HL-60 (cell line): ENCODE measurements around the gene SHOC1.
"Not testable (repeated sequence)": the region's sequence is repeated elsewhere in the genome, so short reads cannot be mapped to it uniquely, and the experiment has no call there.

Source experiments
- DNase-seq, 2 experiments: peaks; one replicate each; pipeline ENCODE4 v3.0.0-alpha.2; 2010 to 2020; ENCODE audit warnings: low read depth in 1 of 2, low spot score in 1 of 2
- H3K27ac ChIP-seq: fragments of 250-450 bp; sonication (Bioruptor Pico); replicated peaks from 2 replicates; pipeline ENCODE4 v1.5.1; 2020; ENCODE audit warnings: mild to moderate bottlenecking, moderate library complexity
- H3K27me3 ChIP-seq: fragments of 250-450 bp; sonication (Bioruptor Pico); 2 replicates; pipeline ENCODE4 v1.5.1; 2021; ENCODE audit warnings: mild to moderate bottlenecking, moderate library complexity; ENCODE audit not compliant: insufficient read depth, poor library complexity, severe bottlenecking
- H3K4me3 ChIP-seq: replicated peaks from 2 replicates; pipeline ENCODE4 v1.5.1; 2011; ENCODE audit warnings: mild to moderate bottlenecking, control low read depth, low read length; ENCODE audit not compliant: insufficient read depth
- GABPA ChIP-seq: IDR thresholded peaks from 2 replicates; pipeline ENCODE4 v1.6.1; 2012; ENCODE audit warnings: low read depth
- POLR2AphosphoS5 ChIP-seq: IDR thresholded peaks from 2 replicates; pipeline ENCODE4 v1.6.1; 2012; ENCODE audit warnings: low read depth
- SPI1 ChIP-seq: IDR thresholded peaks from 2 replicates; pipeline ENCODE4 v1.6.1; 2012; ENCODE audit warnings: low read depth, mild to moderate bottlenecking, borderline replicate concordance
- TF ChIP-seq, protein P1 (sequence below): IDR thresholded peaks from 2 replicates; pipeline ENCODE4 v1.6.1; 2012; ENCODE audit warnings: low read depth; ENCODE audit not compliant: insufficient replicate concordance
- TF ChIP-seq, protein P2 (sequence below): IDR thresholded peaks from one replicate; pipeline ENCODE4 v1.5.1; 2011; ENCODE audit warnings: low read length, control low read depth, inconsistent platforms; ENCODE audit not compliant: insufficient read depth

The SHOC1 gene

DNA sequence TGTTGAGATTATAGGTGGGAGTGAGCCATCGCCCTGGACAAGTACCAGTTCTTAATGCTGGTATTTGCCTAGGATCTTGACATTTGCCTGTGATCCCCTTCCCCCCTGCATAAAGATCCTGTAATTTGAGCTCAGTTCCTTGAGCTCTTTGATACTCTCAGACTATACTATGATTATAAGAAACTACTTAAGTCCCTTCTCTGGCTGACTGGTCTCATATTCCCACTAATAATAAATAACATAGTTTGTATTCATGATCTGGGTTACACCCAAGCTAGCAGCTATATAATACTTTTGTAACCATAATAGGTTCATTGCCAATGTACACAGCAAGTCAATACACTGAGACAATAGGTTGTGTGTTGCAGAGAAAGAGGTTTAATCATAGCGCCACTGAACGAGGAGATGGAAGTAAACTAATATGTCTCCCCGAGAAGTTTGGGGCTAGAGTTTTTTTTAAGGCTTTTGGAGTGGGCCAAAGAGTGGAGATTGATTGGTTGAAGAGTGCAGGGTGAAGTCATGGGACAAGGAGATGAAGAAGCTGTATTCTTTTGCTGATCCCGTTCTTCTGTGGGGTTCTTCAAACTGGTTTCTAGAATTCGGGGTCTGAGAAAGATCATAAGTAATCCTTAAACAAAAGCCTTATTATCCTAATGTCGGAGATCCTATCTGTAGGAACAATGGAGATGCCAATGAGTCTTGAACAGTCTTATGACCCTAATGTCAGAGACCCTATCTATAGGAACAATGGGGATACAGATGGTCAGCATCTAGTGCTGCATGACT, 20.7 kb upstream of the SHOC1 start:
- Histone ChIP-seq H3K27me3 (no peaks in the 10 kb centered on the region), H3K27ac (no peak overlapping the region), H3K4me3 (no peak overlapping the region)
- DNase-seq = no peak
- TF ChIP-seq, protein P1, sequence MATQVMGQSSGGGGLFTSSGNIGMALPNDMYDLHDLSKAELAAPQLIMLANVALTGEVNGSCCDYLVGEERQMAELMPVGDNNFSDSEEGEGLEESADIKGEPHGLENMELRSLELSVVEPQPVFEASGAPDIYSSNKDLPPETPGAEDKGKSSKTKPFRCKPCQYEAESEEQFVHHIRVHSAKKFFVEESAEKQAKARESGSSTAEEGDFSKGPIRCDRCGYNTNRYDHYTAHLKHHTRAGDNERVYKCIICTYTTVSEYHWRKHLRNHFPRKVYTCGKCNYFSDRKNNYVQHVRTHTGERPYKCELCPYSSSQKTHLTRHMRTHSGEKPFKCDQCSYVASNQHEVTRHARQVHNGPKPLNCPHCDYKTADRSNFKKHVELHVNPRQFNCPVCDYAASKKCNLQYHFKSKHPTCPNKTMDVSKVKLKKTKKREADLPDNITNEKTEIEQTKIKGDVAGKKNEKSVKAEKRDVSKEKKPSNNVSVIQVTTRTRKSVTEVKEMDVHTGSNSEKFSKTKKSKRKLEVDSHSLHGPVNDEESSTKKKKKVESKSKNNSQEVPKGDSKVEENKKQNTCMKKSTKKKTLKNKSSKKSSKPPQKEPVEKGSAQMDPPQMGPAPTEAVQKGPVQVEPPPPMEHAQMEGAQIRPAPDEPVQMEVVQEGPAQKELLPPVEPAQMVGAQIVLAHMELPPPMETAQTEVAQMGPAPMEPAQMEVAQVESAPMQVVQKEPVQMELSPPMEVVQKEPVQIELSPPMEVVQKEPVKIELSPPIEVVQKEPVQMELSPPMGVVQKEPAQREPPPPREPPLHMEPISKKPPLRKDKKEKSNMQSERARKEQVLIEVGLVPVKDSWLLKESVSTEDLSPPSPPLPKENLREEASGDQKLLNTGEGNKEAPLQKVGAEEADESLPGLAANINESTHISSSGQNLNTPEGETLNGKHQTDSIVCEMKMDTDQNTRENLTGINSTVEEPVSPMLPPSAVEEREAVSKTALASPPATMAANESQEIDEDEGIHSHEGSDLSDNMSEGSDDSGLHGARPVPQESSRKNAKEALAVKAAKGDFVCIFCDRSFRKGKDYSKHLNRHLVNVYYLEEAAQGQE = no peak
- no peak for TF ChIP-seq POLR2AphosphoS5

DNA sequence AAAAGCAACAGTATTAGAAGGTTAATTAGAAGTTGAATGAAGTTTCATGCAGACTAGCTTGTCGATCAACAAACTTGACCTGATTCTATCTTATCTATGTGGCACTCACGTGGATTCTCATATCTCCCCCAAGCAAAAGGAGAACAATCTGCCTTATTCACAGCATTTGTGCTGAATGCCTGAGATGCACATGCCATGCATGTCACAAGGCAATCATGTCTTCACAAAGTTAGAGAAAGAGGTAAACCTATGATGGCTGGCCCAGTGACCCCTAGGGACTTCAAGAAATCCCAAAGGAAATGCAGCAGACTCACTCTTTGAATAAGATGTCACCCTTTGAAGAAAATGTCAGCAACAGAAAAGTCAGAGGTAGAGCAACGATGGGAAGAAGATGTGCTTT, 17.6 kb upstream of the SHOC1 start:
- Histone ChIP-seq H3K27ac (no peak overlapping the region), H3K4me3 (no peak overlapping the region), H3K27me3 (no peaks in the 10 kb centered on the region)
- DNase-seq = no peak
- TF ChIP-seq, protein P2, sequence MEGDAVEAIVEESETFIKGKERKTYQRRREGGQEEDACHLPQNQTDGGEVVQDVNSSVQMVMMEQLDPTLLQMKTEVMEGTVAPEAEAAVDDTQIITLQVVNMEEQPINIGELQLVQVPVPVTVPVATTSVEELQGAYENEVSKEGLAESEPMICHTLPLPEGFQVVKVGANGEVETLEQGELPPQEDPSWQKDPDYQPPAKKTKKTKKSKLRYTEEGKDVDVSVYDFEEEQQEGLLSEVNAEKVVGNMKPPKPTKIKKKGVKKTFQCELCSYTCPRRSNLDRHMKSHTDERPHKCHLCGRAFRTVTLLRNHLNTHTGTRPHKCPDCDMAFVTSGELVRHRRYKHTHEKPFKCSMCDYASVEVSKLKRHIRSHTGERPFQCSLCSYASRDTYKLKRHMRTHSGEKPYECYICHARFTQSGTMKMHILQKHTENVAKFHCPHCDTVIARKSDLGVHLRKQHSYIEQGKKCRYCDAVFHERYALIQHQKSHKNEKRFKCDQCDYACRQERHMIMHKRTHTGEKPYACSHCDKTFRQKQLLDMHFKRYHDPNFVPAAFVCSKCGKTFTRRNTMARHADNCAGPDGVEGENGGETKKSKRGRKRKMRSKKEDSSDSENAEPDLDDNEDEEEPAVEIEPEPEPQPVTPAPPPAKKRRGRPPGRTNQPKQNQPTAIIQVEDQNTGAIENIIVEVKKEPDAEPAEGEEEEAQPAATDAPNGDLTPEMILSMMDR = no peak
- no peak for TF ChIP-seq POLR2AphosphoS5

DNA sequence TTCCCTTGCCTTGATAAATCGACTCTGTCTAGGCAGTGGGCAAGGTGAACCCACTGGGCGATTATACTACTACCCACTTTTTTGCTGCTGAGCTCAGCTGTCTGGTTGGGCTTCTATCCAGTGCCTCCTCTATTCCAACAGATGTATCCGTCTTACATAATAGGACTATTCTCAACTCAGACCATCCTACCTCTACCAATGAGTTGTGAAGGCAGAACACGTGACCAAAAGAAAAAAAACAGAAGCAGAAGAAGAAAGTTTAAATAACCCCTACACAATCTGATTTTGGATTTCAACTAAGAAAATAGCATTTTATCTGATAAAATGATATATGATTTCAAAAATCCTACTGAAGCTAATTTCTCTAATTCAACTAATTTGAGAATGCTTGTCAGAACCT, 16.2 kb upstream of the SHOC1 start:
- Histone ChIP-seq H3K27me3 (no peaks in the 10 kb centered on the region), H3K27ac (no peak overlapping the region), H3K4me3 (no peak overlapping the region)
- no peak for TF ChIP-seq SPI1
- no peak for DNase-seq

DNA sequence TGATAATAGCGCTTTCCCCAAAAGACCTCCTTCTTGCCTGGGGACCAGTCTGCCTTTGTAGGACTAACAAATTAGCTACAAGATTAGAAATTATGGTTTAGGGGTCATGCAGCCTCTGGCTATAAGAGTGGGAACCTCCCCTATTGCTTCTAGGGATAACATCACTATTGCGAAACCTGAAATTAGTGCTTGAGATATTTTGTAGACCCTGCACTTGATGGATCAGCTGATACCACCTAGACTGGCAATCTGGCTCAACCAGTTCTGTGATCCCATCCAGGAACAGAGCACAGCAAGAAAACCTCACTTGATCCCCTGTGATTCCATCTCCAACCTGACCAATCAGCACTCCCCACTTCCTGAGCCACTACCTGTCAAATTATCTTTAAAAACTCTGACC, 15.7 kb upstream of the SHOC1 start:
- H3K27me3 ChIP-seq, DNase-seq, H3K27ac ChIP-seq, H3K4me3 ChIP-seq: not testable (repeated sequence)

DNA sequence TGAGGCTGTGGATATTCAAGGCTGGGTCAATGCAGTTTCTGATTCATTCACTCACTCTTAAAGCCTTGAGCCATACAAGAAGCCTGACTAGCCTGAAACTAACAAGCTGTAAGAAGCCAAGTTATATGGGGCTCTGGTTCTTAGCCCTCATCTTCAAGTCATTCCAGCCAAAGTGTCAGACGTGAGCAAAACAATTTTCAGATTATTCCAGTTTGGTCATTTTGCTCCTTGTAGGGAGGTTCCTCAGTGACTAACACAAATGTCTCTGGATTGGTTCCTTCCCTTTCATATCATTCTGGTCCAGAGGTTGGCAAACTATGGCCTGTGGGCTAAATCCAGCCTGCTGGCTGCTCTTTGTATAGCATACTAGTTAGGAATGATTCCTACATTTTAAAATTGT, 12.5 kb upstream of the SHOC1 start:
- DNase-seq = no peak
- H3K27me3 ChIP-seq = no peaks in the 10 kb centered on the region
- TF ChIP-seq SPI1 (no peak), GABPA (no peak), POLR2AphosphoS5 (no peak)
- TF ChIP-seq, protein P2 = no peak
- TF ChIP-seq, protein P1 = no peak
- no peak overlapping the region for H3K4me3 ChIP-seq
- H3K27ac ChIP-seq = no peak overlapping the region
